Fibroblast of pulmonary artery (primary cell): Measurements from ENCODE around the gene RETREG2.

Source experiments
- DNase-seq: peaks from one replicate; pipeline ENCODE4 v3.0.0-alpha.2; 2010; ENCODE audit warnings: low read depth
- H3K4me3 ChIP-seq: replicated peaks from 2 replicates; pipeline ENCODE4 v1.5.1; 2011; ENCODE audit warnings: low read depth, mild to moderate bottlenecking, control low read depth, low read length, moderate library complexity
- TF ChIP-seq, protein P1 (sequence below): IDR thresholded peaks from 2 replicates; pipeline ENCODE4 v1.5.1; 2011; ENCODE audit warnings: mild to moderate bottlenecking, control low read depth, low read length, inconsistent platforms; ENCODE audit errors: missing control alignments

RETREG2 gene, protein sequence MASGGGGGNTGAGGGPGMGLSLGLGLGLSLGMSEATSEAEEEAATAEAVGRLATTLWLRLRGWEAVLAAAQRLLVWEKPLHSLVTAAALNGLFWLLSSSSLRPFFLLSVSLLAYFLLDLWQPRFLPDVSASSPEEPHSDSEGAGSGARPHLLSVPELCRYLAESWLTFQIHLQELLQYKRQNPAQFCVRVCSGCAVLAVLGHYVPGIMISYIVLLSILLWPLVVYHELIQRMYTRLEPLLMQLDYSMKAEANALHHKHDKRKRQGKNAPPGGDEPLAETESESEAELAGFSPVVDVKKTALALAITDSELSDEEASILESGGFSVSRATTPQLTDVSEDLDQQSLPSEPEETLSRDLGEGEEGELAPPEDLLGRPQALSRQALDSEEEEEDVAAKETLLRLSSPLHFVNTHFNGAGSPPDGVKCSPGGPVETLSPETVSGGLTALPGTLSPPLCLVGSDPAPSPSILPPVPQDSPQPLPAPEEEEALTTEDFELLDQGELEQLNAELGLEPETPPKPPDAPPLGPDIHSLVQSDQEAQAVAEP

GRCh38 chr2:219177552-219178376 is at the start of gene RETREG2:
Gene RETREG2, plus strand, starts transcription at chr2:219178275. Its CDS starts 78 bp downstream, at chr2:219178353.
- TF ChIP-seq, protein P1, sequence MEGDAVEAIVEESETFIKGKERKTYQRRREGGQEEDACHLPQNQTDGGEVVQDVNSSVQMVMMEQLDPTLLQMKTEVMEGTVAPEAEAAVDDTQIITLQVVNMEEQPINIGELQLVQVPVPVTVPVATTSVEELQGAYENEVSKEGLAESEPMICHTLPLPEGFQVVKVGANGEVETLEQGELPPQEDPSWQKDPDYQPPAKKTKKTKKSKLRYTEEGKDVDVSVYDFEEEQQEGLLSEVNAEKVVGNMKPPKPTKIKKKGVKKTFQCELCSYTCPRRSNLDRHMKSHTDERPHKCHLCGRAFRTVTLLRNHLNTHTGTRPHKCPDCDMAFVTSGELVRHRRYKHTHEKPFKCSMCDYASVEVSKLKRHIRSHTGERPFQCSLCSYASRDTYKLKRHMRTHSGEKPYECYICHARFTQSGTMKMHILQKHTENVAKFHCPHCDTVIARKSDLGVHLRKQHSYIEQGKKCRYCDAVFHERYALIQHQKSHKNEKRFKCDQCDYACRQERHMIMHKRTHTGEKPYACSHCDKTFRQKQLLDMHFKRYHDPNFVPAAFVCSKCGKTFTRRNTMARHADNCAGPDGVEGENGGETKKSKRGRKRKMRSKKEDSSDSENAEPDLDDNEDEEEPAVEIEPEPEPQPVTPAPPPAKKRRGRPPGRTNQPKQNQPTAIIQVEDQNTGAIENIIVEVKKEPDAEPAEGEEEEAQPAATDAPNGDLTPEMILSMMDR: no peak
- peak; percentile 92 for DNase-seq
- H3K4me3 ChIP-seq: peak within 1 kb of the TSS; percentile 61

DNA sequence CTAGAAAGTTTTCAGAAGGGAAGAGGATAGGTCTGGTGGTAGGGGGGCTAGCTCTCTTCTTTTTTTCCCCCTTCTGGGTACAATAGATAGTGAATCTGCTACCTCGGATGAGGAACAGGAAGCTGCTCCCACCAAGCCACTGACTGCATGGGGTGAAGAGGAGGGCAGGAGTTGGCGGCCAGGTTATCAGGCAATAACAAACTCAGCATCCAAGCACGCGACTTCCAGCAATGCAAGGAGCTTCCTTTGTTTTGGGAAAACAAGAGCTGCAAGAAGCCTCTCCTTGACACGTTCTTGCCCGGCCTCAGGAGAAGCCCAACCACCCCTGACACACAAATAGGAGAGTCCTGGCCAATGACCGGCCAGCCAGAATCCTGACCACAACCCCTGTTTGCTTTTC is 49.7 kb upstream of the RETREG2 start:
- peak; percentile 29 for DNase-seq
- TF ChIP-seq, protein P1: no peak

DNA sequence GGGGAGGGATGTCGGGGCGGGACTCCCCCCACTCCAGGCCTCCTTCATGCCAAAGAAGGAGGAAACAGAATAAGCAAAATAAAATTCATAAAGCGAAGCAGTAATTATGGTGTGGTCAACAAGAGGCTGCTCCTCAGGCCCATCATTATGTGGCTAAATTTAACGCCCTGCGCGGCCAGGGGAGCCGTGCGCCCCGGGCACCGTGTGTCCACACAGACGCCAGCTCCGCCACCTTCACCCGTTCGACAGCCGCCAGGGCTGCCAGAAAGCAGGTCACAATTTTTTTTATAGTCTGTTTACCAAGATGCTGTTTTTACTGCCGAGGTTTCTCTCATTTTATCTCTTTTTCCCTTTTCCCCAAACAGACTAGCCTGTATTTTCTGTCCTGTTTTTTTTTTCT is 48.5 kb upstream of the RETREG2 start:
- TF ChIP-seq, protein P1: no peak
- H3K4me3 ChIP-seq: no peak overlapping the region
- no peak for DNase-seq

More for the DNA sequence above, 49.7 kb upstream of the RETREG2 start:
- no peak overlapping the region for H3K4me3 ChIP-seq

DNA sequence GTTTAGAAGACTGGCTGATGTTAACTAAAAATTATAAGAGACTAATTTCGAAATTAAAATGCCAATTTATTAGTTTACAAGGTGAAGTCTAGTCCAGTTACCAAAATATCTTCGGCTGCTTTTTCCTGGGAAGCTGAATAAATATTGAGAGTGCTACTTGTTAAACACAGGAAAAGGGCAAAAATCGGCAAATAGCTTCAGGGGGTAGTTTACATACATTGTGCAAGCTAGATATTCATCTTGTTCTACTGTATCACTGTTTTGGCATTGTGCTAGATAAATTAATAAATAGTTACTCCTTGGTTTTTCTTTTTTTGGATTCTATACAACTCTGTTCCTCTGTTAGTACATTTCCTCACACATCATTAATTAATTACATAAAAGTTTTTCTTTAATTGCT is 46.7 kb upstream of the RETREG2 start:
- no peak overlapping the region for H3K4me3 ChIP-seq
- no peak for DNase-seq
- TF ChIP-seq, protein P1: no peak

DNA sequence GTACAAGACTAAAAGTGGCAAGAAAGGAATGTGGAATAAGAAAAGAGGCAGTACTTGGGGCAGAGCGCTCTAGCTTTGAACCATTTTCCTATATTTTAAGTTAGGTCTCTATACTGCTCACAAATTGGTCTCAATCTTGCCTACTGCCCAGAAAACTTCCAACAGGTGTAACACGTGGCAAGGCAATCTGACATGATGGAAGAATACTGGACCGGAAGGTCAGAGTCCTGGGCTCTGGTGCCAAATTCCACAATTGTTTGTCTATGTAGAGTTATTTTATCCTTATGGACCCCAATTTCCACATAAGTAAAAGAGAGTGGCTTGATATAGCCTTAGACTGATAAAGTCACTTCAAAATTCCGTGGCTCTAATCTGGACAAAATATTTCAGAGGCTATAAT is 46.3 kb upstream of the RETREG2 start:
- no peak overlapping the region for H3K4me3 ChIP-seq
- no peak for DNase-seq
- TF ChIP-seq, protein P1: no peak

GRCh38 chr2:219133976-219134375 is 44.1 kb upstream of the RETREG2 start:
- H3K4me3 ChIP-seq: no peak overlapping the region

More at GRCh38 chr2:219133976-219134375, 44.1 kb upstream of the RETREG2 start:
- DNase-seq: no peak
- TF ChIP-seq, protein P1: no peak
